ENCODE measurements around the gene CRMP1.

Gene CRMP1

GRCh38 chr4:5919044-5919443, 26.2 kb upstream of the CRMP1 start:
- FAIRE-seq: no peak

- FAIRE-seq: no peak
Observed at GRCh38 chr4:5918331-5918985, 25.6 kb upstream of the CRMP1 start.

DNA sequence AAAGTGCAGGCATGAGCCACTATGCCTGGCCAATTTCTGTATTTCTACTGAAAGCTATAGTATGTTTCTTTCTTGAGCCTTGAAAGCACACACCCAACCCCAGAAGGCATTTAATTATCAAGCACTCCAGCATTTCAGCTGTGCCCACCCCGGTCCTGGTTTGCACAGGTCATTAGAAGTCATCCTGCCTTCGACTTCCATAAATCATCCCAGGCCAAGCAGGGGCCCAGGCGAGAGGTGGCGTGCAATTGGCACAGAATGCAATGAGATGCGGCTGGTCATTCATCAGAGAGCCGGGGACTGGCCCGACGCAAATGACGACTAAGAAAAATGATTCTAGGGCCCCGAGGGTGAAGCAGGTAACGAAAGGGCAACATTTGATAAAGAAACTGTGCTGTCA, 24.8 kb upstream of the CRMP1 start:
- no peak for FAIRE-seq

- no peak for FAIRE-seq
Observed at GRCh38 chr4:5916229-5916628, 23.3 kb upstream of the CRMP1 start.

- no peak for FAIRE-seq
Observed at GRCh38 chr4:5913454-5913853, 20.6 kb upstream of the CRMP1 start.

DNA sequence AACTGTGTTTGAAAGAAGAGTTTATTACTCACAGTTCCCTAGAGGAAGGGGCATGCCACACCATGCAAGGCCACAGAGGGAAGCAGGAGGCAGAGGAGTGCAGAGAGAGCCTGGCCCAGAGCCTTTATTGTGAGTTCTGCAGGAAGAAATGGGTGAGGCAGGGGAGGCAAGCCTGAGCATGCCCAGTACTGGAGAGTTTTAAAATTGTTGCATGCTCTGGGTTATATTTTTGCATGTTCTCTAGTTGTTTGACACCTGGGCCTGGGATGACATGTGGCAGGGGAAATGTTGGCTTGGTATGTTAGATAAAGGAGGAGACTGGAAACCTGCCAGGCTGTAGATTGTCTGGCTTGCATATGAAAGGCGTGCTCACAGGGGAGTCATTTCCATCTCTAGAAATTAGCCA, 19.7 kb upstream of the CRMP1 start:
- no peak for FAIRE-seq

GRCh38 chr4:5908876-5909427, 16.1 kb upstream of the CRMP1 start:
- FAIRE-seq: no peak

DNA sequence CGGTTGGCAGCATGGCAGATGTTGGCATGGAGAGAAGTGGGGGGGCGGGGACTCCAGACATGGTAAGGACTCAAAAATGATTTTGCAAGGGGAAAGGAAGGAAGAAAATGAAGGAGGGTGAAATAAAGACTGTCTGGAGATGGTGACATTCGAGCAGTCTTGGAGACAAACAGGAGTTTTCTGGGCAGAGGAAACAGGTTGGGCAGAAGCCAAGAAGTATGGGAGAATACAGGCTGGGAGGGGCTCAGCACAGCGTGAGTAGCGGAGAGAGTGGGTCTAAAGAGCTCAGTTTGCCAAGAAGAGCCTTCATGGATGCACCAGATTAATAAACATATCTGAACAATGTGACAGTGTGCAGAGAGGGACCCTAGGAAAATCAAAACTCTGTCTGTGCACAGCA, 13.3 kb upstream of the CRMP1 start:
- no peak for FAIRE-seq

DNA sequence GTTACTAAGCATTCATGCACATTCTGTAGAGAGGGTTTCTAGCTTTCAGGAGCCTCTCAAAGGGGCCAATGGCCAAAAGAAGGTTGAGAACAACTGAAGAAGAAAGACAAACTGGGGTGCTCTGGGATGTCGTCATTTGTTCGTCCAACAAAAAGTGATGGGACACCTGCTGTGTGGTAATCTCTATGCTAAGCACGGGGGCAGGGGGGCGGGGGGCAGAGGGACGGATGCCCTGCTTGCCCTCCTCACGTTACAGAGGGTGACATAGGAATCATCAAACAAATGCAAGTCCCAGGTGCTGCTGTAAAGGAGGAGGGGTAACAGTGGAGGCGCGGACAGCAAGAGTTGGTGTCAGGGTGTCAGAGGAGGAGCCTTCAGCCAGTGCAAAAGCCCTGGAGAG, 12.8 kb upstream of the CRMP1 start:
- no peak for FAIRE-seq

DNA sequence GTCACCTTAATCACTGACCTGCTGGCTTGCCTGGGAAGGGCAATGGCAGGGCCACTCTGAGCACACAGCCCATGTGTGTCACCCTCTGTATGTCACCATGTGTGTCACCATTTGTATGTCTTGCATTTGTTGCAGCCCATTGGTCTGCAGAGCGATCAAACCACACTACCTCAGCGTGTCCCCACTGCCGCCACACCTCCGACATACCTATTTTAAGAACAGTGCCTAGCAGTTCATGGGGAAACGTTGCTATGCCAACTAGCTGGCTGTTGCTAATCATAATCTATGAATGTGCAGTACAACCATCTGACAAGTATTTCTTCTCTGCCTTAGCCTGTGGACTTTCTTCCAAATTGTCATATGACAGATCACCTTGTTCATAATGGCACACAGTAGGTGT, 8.0 kb upstream of the CRMP1 start:
- no peak for FAIRE-seq

GRCh38 chr4:5899881-5900280, 7.0 kb upstream of the CRMP1 start:
- FAIRE-seq: no peak

GRCh38 chr4:5899396-5899795, 6.5 kb upstream of the CRMP1 start:
- FAIRE-seq: no peak

GRCh38 chr4:5897674-5898073, 4.8 kb upstream of the CRMP1 start:
- FAIRE-seq: no peak

- FAIRE-seq: no peak
Observed at GRCh38 chr4:5895287-5895686, 2.4 kb upstream of the CRMP1 start.

GRCh38 chr4:5894266-5894665, 1.4 kb upstream of the CRMP1 start:
- FAIRE-seq: no peak

- FAIRE-seq: no peak
Observed at GRCh38 chr4:5893591-5893990, 705 bp upstream of the CRMP1 start.

DNA sequence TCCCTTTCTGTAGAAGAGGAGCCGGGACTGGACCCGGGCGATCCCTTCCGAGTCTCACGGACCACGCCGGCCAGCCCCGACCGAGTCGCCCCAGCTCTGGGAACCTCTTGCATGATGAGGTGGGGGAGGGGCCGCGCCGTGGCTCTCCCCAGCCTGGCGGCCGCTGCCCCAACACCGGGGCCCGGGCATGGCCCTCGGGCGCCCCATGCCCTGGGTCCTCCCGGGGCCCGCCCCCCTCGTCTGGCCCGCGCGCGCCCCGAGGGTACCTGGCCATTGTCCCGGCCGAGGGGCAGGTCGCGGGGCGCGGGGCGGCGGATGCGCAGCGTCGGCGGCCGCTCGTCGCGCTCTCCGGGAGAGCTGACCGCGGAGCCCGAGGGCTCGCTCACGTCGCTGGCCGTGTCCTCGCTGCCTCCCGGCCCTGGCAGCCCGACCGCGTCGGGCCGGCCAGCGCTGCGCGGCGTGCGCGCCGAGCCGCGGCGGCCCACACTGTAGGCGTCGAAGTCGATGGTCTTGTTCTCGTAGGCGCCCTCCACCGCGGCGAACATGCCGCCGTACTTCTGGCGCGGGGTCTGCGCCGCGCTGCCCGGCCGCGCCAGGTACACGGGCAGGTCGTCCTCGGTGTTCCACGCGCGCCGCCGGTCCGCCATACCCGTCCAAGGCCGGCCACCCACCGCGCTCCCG, 423 bp downstream of the CRMP1 start:
- FAIRE-seq: no peak

GRCh38 chr4:5891563-5892322, 1.1 kb downstream of the CRMP1 start:
- no peak for FAIRE-seq

GRCh38 chr4:5890063-5890727, 2.7 kb downstream of the CRMP1 start:
- no peak for FAIRE-seq

- FAIRE-seq: no peak
Observed at GRCh38 chr4:5889002-5889696, 3.7 kb downstream of the CRMP1 start.

DNA sequence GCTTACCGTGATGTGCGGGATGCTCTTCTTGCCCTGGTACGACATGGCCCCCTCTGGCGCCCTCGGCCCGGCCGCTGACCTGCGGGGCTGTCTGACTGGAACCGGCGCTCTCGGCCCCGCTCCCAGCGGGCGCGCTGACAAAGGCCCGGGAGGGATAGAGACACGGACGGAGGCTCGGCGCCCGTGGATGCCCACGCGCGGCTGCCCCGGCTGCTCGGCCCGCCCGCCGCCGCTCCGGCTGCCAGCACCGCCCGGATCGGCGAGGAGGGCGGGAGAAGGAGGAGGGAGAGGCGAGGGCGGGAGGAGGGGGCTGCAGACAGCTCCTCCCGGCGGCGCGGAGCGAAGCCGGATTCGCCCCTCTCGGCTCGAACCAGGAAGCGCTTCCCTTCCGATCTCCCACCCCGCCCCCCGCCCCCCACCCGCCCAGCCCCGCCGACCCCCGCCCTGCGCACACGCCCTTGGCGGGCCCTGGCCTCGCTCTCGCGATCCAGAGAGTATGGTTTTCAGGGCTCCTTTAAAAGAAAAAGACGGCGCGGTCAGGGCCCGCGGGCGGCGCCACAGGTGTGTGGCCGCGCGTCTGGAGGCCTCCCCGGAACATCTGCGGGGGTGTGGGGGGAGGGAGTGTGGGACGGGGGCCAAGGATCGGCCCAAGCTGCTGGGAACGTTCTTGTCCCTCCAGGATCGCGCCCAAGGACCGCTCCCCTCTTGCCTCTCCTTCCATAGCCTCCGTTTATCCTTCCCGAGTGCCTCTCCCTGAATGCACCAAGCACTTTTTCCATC, 4.5 kb downstream of the CRMP1 start:
- FAIRE-seq: no peak

Measured in TTC549 (cell line).